ENCODE data around the gene KRT16.
A peak's percentile ranks its signal among the peaks of the same experiment; 100 is the strongest.
"Not testable (repeated sequence)": the region's sequence is repeated elsewhere in the genome, so short reads cannot be mapped to it uniquely, and the experiment has no call there.

Gene KRT16

GRCh38 chr17:41612376-41613160 is at the start of gene KRT16:
TSS of gene KRT16 (minus strand) at chr17:41612767. CDS start at chr17:41612688, 79 bp downstream.
- not testable (repeated sequence) for DNase-seq (ENCODE audit: low read depth in 2 of 2)

DNA sequence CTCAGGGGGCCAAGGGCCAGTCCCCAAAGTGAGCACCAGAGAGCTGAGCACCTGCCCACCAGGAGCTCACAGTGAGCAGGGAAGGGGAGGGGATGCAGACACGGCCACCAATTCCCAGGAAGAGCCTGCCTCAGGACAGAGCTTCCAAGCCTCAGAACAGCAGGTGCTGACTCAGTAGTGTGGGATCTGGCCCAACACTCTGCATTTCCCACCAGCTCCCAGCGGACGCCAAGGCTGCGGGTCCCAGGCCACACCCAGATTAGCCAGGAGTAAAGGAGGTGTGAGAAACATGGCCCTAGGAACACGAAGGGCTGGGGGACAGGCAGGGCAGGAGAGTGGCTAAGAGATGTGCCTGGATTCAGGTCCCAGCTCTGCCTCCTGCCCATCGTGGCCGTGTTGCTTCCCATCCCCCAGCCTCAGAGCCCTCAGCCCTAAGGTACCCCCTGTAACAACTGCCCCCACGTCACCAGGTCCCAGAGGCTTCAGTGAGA is 47.7 kb upstream of the KRT16 start:
- no peak for DNase-seq (ENCODE audit: low read depth in 2 of 2)

DNA sequence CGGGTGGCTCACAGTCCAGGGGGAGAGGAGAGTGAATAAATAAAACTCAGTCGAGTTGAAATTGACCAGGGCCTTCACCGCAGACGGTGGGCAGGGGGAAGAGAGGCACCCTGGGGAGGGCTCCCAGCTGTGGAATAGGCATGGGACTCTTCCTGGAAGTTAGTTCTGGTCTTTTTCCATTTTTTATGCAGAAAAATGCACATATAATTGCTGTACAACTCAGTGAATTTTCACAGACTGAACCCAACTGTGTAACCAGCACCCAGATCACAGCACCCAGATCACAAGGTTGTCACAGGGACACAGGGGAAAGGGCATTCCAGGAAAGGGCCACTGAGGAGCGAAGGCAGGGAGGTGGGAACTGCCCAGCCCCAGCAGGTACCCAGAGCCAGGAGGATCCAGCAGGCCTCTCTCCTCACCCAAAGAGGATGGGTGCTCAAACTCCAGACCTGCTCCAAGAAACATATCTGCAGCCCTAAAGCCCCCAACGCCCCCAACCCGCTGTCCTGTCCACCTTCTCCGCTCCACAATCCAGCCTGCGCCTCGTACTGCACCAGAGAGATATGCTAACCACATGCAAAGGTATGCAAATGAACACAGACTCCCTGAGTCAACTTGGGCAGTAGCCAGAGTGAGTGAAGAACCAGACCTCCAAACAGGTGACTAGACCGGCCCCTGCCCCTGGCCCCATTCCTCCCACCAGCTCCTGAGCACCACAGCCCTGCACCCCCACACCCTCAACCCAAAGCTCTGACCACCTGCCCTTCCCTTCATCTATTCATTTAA is 47.1 kb upstream of the KRT16 start:
- no peak for DNase-seq (ENCODE audit: low read depth in 2 of 2)

DNA sequence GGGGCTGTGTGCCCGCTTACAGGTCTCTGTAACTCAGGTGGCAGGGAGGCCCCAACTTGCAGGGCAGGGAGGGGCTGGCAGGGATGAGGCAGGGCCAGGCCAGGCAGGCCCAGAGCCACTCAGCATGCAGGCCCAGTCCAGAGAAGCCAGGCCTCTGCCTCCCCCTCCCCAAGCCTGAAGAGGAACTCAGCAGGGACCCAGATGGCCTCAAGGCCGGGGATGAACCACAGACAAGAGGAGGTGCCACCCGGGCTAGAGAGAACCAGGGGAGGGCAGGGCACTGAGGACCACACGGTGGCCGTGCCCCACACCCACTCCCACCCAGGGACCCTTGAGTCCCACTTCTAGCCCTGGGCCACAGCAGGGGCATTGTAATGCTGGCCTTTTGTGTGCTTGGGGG is 46.3 kb upstream of the KRT16 start:
- no peak for DNase-seq (ENCODE audit: low read depth in 2 of 2)

DNA sequence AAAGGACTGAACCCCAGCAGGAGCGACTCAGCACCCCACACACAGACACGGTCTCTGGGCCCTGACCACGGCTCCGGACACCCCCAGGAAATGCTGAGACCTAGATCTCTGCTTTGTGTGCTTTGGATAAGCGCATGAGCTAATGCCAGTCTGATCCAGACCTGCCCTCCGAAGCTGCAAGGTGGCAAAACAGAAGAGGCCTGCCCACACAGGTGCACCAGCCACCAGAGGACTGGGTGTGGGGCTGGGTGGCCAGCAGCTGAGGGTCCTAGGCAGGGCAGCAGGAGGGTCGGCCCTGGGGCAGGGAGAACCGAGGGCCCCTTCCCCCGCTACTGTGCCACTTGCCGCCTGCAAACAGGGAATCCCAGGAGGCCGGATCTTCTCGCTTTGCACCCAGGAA is 45.4 kb upstream of the KRT16 start:
- DNase-seq (ENCODE audit: low read depth in 2 of 2), result no peak

DNA sequence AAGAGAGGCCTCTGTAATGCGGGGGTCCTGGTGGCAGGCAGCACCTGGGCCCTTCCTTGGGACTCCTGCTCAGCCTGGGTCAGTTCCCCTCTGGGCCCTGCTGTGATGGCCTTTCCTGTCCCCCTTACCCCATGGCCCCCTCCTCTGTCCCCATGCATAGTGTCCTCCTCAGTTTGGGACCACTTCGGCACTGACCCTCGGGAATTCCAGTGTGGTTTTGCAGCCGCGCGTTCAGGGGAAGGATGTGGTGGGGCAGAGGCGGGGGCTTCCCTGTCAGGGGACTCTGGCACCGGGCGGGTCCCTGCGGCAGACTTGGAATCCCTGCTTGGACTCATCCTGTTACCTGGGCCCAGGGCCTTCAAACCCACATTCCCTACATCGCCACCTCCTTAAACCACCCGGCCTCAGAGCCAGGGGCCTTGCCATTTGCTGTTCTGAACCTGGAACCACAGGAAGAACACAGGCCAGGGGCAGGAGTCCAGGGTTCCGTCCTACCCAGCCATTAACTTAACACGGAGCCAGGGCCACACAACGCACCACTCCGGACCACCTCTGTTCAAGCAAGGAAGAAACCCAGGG is 44.7 kb upstream of the KRT16 start:
- no peak for DNase-seq (ENCODE audit: low read depth in 2 of 2)

GRCh38 chr17:41656249-41657023 is 43.9 kb upstream of the KRT16 start:
- DNase-seq (ENCODE audit: low read depth in 2 of 2), result no peak

- no peak for DNase-seq (ENCODE audit: low read depth in 2 of 2)
These were observed 43.1 kb upstream of the KRT16 start for GRCh38 chr17:41655611-41656111.

DNA sequence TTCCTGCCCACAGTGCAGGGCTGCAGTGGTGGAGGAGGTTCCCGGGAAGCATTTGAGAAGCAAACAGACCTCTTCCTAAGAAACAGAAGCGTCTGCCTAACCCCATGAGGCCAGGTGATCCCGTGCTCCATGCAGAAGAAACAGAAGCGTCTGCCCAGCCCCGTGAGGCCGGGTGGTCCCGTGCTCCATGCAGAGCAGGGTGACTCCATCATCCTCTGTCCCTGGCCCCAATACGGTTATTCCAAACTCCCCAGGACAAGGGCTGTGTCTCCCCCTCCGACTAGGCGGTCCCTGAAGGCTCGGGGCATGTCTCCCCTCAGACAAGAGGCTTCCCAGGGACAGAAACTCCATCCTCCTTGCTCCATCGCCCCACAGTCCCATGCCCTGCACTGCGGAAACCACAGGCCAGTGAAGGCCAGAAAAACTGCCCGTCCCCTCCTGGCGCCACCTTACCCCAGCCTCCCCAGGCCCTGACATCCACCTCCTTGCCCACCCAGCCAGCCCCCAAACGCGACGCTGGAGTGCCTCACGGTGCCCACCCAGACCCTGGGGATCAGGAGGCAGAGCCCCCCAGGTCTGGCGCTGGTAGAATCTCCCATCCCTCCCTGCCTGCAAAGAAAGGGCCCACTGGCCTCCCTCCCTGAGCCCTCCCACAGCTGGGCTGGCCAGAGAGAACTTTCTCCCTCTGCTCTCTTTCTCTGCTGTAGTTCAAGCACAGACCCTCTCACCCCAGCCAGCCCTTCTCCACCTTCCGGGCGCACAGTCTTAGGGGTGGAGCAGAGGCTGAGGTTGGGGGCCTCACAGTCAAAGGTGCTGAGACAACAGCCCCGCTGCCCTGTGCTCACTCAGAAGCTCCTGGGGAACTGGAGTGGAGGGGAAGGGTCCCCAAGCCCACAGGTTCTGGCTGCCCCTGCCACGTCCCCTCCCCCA is 42.4 kb upstream of the KRT16 start:
- no peak for DNase-seq (ENCODE audit: low read depth in 2 of 2)

DNA sequence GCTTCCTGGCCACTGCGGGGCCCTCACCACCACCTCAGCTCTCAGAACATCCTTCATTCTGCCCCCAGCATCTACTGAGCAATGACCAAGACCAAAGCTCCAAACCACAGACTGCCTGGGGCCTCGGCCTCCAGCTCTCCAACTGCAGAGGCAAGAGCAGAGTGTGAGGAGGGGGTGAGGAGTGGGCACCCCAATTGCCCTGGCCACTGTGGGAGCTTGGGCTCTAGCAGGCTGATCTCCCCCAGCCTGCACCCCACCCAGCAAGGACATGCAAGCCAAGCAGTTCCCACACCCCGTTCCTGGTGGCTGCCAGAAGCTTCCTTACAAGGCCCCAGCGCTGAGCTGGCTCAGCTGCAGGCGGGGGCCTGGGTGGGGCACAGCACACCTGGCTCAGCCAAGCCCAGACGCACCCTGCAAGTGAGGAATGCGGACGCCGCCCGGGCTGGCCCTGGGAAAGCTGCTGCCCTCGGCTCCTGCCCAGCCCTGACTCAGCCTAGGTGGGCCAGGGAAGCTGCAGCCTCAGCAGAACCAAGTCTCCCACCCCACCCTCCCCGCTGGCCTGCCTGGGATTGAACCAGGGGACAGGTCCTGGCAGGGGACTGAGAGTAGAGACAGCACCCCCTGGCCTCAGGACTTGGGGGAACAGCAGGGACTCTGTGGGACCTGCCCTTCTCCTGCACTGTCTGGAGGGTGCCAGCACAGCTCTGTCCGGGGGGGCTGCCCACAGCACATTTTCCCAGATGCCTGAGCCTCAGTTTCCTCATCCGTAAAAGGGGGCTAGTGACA is 41.5 kb upstream of the KRT16 start:
- DNase-seq (ENCODE audit: low read depth in 2 of 2), result no peak

DNA sequence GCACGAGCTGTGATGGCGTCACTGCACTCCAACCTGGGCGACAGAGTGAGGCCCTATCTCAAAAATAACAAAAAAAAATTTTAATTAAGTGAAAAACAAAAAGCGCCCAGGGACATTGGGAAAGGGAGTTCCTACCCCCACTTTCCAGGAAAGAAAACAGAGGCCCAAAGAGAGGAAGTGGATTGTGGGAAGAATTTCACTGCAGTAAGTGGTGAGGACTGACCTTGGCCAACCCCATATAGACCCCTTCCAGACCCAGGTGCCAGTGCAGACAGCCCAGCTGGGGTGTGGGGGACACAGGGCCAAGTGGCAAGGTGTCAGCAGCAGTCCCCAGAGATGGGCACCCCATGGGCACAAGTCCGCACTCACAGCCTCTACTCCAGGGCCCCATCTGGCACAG is 40.9 kb upstream of the KRT16 start:
- DNase-seq (ENCODE audit: low read depth in 2 of 2), result no peak

GRCh38 chr17:41652461-41652970 is 39.9 kb upstream of the KRT16 start:
- no peak for DNase-seq (ENCODE audit: low read depth in 2 of 2)

GRCh38 chr17:41651625-41652460 is 39.3 kb upstream of the KRT16 start:
- DNase-seq (ENCODE audit: low read depth in 2 of 2), result no peak

DNA sequence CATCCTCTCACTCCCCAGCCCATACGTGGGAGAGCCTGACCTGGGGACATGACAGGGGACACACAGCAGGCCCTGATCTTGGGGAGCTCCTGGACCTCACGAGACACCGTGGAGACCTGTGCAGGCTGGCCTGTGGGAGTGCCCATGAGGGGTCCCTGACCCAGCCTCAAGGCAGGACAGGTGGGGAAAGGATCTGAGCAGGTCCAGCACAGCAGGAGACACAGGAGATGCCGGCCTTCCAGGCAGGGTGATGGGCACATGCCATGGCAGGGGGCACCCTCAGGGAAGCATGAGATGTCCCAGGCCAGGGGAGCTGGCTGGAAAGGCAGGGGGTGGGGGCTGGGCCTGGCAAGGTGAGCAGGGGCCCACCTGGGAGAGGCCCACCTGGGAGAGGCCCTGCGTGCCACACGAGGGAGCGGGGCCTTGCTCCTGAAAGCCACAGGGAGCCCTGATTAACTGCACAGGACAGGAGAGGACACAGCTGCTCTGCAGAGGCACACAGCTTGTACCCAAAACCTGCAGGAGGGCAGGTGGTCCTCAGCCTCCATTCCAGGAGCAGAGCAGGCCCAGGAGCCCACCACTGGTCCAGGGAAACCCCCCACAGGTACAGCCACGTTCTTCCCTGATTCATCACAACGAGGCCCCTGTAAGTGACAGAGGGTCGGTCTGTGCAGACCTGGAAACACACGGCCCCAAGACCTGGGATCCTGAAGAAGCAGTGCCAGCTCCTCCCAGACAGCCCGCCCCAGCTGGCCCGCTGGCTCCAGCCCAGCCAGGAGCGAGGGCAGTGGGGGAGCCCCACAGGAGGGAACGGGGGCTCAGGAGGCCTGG is 38.4 kb upstream of the KRT16 start:
- DNase-seq (ENCODE audit: low read depth in 2 of 2), result no peak

DNA sequence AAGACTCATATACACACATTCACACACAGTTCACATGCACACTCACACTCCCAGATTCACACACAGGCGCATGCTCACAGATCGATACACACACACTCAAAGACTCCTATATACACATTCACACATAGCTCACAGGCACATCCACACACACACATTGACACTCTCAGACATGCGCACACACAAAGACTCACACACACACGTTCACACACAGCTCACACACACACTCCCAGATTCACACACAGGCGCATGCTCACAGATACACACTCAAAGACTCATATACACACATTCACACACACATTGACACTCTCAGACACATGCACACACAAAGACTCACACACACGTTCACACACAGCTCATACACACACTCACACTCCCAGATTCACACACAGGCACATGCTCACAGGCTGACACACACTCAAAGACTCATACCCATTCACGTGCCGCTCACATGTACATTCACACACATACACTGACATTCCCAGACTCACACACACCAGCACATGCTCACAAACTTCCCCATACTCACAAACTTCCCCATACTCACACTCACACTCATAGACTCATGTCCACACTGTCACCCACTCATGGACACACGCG is 37.5 kb upstream of the KRT16 start:
- no peak for DNase-seq (ENCODE audit: low read depth in 2 of 2)

GRCh38 chr17:41648411-41649195 is 36.0 kb upstream of the KRT16 start:
- DNase-seq (ENCODE audit: low read depth in 2 of 2), result peak; percentile 62 to 68
